Kidney (tissue), 14 donors: ENCODE data around the gene KRT6B. TPM values are rescaled to one million over a fixed set of nuclear protein-coding genes. Genes with fewer than 3 reads are reported as not detected.
"Not testable (repeated sequence)": the region's sequence is repeated elsewhere in the genome, so short reads cannot be mapped to it uniquely, and the experiment has no call there.

Source experiments
- DNase-seq, 5 donors: peaks; one replicate each; pipeline ENCODE4 v3.0.0-alpha.2; 2013 to 2020
- FAIRE-seq: peaks from 2 replicates; lab custom pipeline; 2012; peaks lifted over from hg19 to GRCh38; lab: Jason Lieb, UNC
- H3K27ac ChIP-seq, 2 donors: one replicate each; pipeline ENCODE4 v1.7.0; 2013; ENCODE audit warnings: low read depth in 2 of 2, low read length in 2 of 2, inconsistent platforms in 1 of 2
- H3K27me3 ChIP-seq: one replicate; pipeline ENCODE4 v1.7.1; 2013; ENCODE audit warnings: low read length, inconsistent platforms; ENCODE audit not compliant: control insufficient read depth, insufficient read depth
- H3K36me3 ChIP-seq, 3 donors: one replicate each; pipeline versions ENCODE4 v1.7.0 to v1.7.1; 2013; ENCODE audit warnings: low read length in 3 of 3, control low read depth in 1 of 3, inconsistent platforms in 1 of 3; ENCODE audit not compliant: insufficient read depth in 3 of 3, control insufficient read depth in 2 of 3
- H3K4me1 ChIP-seq, 3 donors: one replicate each; pipeline versions ENCODE4 v1.7.0 to v1.7.1; 2013; ENCODE audit warnings: low read length in 3 of 3, inconsistent platforms in 1 of 3, low read depth in 1 of 3; ENCODE audit not compliant: control insufficient read depth in 2 of 3, insufficient read depth in 2 of 3
- H3K4me3 ChIP-seq, 3 donors: one replicate each; pipeline versions ENCODE4 v1.7.0 to v1.8.1; 2013; ENCODE audit warnings: low read length in 3 of 3, control low read depth in 1 of 3, inconsistent platforms in 1 of 3
- H3K9ac ChIP-seq, 3 donors: one replicate each; pipeline versions ENCODE4 v1.7.0 to v1.7.1; 2013; ENCODE audit warnings: low read length in 3 of 3, control low read depth in 1 of 3, inconsistent platforms in 1 of 3
- H3K9me3 ChIP-seq, 3 donors: one replicate each; pipeline versions ENCODE4 v1.7.0 to v1.7.1; 2013; ENCODE audit warnings: low read length in 3 of 3, control low read depth in 1 of 3, inconsistent platforms in 1 of 3; ENCODE audit not compliant: control insufficient read depth in 2 of 3, insufficient read depth in 1 of 3
- CTCF ChIP-seq: IDR thresholded peaks from 3 replicates; pipeline ENCODE4 v1.5.1; 2012; ENCODE audit warnings: mild to moderate bottlenecking, moderate library complexity, borderline replicate concordance; ENCODE audit not compliant: insufficient read depth; ENCODE audit errors: extremely low read depth
- intact Hi-C: fragments of 100-400 bp; cut with DNase I; formaldehyde crosslinking; loops from one replicate; pipeline ENCODE4 v1.11.1; 2022
- polyA plus RNA-seq: library from polyadenylated mRNA; stranded (reverse); fragments of 350-450 nt; fragmentation: Illumina TruSeq; extraction: RNeasy Lipid Tissue Mini Kit (QIAGEN cat#74804); gene quantifications from one replicate; pipeline ENCODE4 v1.2.3, GENCODE V29; 2014; ENCODE audit warnings: low read depth, low replicate concordance; ENCODE audit not compliant: insufficient read depth
- total RNA-seq: library from RNA; stranded (reverse); fragmentation: NEBNext Ultra II Directional; extraction: Animal tissue kit (Norgen Biotek cat#: 25700); gene quantifications from one replicate; pipeline ENCODE4 v1.2.1, GENCODE V29; 2021
- donor health status: control.
- donor health status: control.
- donor health status: control.
- donor health status: control.
- donor health status: control.
- donor health status: DM: yes; HTN: yes; CAD: no.
- donor health status: Normal renal cell carcinoma (clear cell type).

KRT6B gene
- total and polyA plus RNA-seq, 2 donors from 2014 or later = not detected

- no peak overlapping the region for H3K9ac ChIP-seq
- no peak for TF ChIP-seq CTCF
- no peaks in the 10 kb centered on the region for H3K9me3 ChIP-seq
- no peak for DNase-seq
- H3K27ac ChIP-seq = no peak overlapping the region
- H3K4me1 ChIP-seq = peaks cover 0 to 2% (median 0%) of the 10 kb centered on the region in 3 donors
- intact Hi-C loops = no loop called here
- FAIRE-seq = no peak
- H3K27me3 ChIP-seq = no peaks in the 10 kb centered on the region
- no peak overlapping the region for H3K4me3 ChIP-seq
- no peaks in the 10 kb centered on the region for H3K36me3 ChIP-seq
These were observed 38.7 kb downstream of the KRT6B start for GRCh38 chr12:52413202-52413601.

- peak in 1 of 5 donors; percentile 63 for DNase-seq
- H3K4me1 ChIP-seq = peaks cover 0 to 2% (median 0%) of the 10 kb centered on the region in 3 donors
- no peak overlapping the region for H3K9ac ChIP-seq
- FAIRE-seq = no peak
- H3K9me3 ChIP-seq = no peaks in the 10 kb centered on the region
- H3K4me3 ChIP-seq = no peak overlapping the region
- TF ChIP-seq CTCF = no peak
- no peak overlapping the region for H3K27ac ChIP-seq
- no peaks in the 10 kb centered on the region for H3K36me3 ChIP-seq
- intact Hi-C loops = no loop called here
- H3K27me3 ChIP-seq = no peaks in the 10 kb centered on the region
These were observed 40.1 kb downstream of the KRT6B start for GRCh38 chr12:52411815-52412214.

GRCh38 chr12:52410589-52411248 lies 41.2 kb downstream of the KRT6B start:
- H3K27me3 ChIP-seq, H3K9me3 ChIP-seq, H3K27ac ChIP-seq, H3K36me3 ChIP-seq, H3K9ac ChIP-seq, H3K4me1 ChIP-seq, intact Hi-C loops, H3K4me3 ChIP-seq, FAIRE-seq: not testable (repeated sequence)
- peak in 1 of 5 donors; percentile 16 for DNase-seq

- FAIRE-seq (no peak), DNase-seq (peak in 1 of 5 donors; percentile 22)
- no peaks in the 10 kb centered on the region for H3K36me3 ChIP-seq
- no peak for TF ChIP-seq CTCF
- H3K4me3 ChIP-seq = no peak overlapping the region
- H3K27ac ChIP-seq = no peak overlapping the region
- no peak overlapping the region for H3K9ac ChIP-seq
- H3K27me3 ChIP-seq = no peaks in the 10 kb centered on the region
- H3K9me3 ChIP-seq = no peaks in the 10 kb centered on the region
- H3K4me1 ChIP-seq = no peaks in the 10 kb centered on the region
- intact Hi-C loops = no loop called here
These were observed 44.0 kb downstream of the KRT6B start for GRCh38 chr12:52407918-52408317.
